Stimulated activated CD8-positive, alpha-beta memory T cell treated with anti-CD3 and anti-CD28 coated beads, Interleukin-15, amount 100 ng/mL, for 48 hours (primary cell): ENCODE measurements around the gene CCDC171.

Experiments
- DNase-seq, 2 donors: peaks; one replicate each; pipeline ENCODE4 v3.0.0-alpha.2; 2020; ENCODE audit warnings: low read depth in 2 of 2

CCDC171 gene

GRCh38 chr9:16000811-16001210, 448.0 kb downstream of the CCDC171 start:
- no peak for DNase-seq

- no peak for DNase-seq
Observed at GRCh38 chr9:16001856-16002255, 449.0 kb downstream of the CCDC171 start.

- no peak for DNase-seq
Observed at GRCh38 chr9:16002816-16003215, 450.0 kb downstream of the CCDC171 start.

GRCh38 chr9:16003785-16004184, 450.9 kb downstream of the CCDC171 start:
- no peak for DNase-seq

GRCh38 chr9:16004613-16005012, 451.8 kb downstream of the CCDC171 start:
- no peak for DNase-seq

GRCh38 chr9:16010221-16010620, 457.4 kb downstream of the CCDC171 start:
- DNase-seq = no peak

GRCh38 chr9:16012621-16013020, 459.8 kb downstream of the CCDC171 start:
- DNase-seq = no peak

GRCh38 chr9:16013366-16013765, 460.5 kb downstream of the CCDC171 start:
- no peak for DNase-seq

- DNase-seq = no peak
Observed at GRCh38 chr9:16013826-16014225, 461.0 kb downstream of the CCDC171 start.

- no peak for DNase-seq
Observed at GRCh38 chr9:16022228-16022627, 469.4 kb downstream of the CCDC171 start.

- no peak for DNase-seq
Observed at GRCh38 chr9:16023446-16023845, 470.6 kb downstream of the CCDC171 start.
